Testis (tissue), 3 donors: ENCODE data around the gene TPO. TPM values are rescaled to one million over a fixed set of nuclear protein-coding genes. Genes with fewer than 3 reads are reported as not detected.

Experiments used
- DNase-seq: peaks from one replicate; pipeline ENCODE4 v3.0.0-alpha.2; 2019
- H3K27ac ChIP-seq, 2 donors: fragments of 200-600 bp; sonication (generic); one replicate each; pipeline ENCODE4 v1.5.1; 2019
- H3K27me3 ChIP-seq: fragments of 200-600 bp; sonication (generic); one replicate; pipeline ENCODE4 v1.5.1; 2019
- H3K36me3 ChIP-seq: fragments of 200-600 bp; sonication (generic); one replicate; pipeline ENCODE4 v1.5.1; 2017; ENCODE audit warnings: low read depth; ENCODE audit errors: missing control alignments
- H3K4me1 ChIP-seq: fragments of 200-600 bp; sonication (generic); one replicate; pipeline ENCODE4 v1.5.1; 2019
- H3K4me3 ChIP-seq, 2 donors: fragments of 200-600 bp; sonication (generic); one replicate each; pipeline ENCODE4 v1.5.1; 2017 to 2019
- H3K9me3 ChIP-seq: fragments of 200-600 bp; sonication (generic); one replicate; pipeline ENCODE4 v1.5.1; 2017
- CTCF ChIP-seq, 3 experiments: fragments of 450-650 bp in 2 of 3; fragments of 200-600 bp in 1 of 3; sonication (generic) in 1 of 3; IDR thresholded peaks; one replicate each; pipeline ENCODE4 v1.5.1; 2016 to 2019; ENCODE audit warnings: antibody characterized with exemption in 3 of 3, mild to moderate bottlenecking in 2 of 3, moderate library complexity in 1 of 3
- POLR2A ChIP-seq: fragments of 450-650 bp; IDR thresholded peaks from one replicate; pipeline ENCODE4 v1.6.1; 2017; ENCODE audit warnings: antibody characterized with exemption, mild to moderate bottlenecking, moderate library complexity
- WGBS, 2 donors: methylation state at CpG; one replicate each; pipeline ENCODE4 v1.1.5; 2018; 5-methylcytosine and 5-hydroxymethylcytosine counted together
- intact Hi-C: fragments of 100-400 bp; cut with DNase I; formaldehyde crosslinking; loops from one replicate; pipeline ENCODE4 v1.15.1; 2023; ENCODE audit warnings: low total_unique reads
- polyA plus RNA-seq: library from polyadenylated mRNA; stranded (reverse); fragments of 350-450 nt; fragmentation: Illumina TruSeq; extraction: RNeasy Lipid Tissue Mini Kit (QIAGEN cat#74804); gene quantifications from one replicate; pipeline ENCODE4 v1.2.3, GENCODE V29; 2014; ENCODE audit warnings: low read depth, low replicate concordance; ENCODE audit not compliant: insufficient read depth
- total RNA-seq, 2 donors: library from RNA; depleted of rRNA; stranded (reverse); fragments of >200 nt; gene quantifications; one replicate each; pipeline ENCODE4 v1.2.3, GENCODE V29; 2016

The TPO gene
- total and polyA plus RNA-seq, 3 donors from 2014 or later: 2.9 to 5.6 (median 2.9) TPM

DNA sequence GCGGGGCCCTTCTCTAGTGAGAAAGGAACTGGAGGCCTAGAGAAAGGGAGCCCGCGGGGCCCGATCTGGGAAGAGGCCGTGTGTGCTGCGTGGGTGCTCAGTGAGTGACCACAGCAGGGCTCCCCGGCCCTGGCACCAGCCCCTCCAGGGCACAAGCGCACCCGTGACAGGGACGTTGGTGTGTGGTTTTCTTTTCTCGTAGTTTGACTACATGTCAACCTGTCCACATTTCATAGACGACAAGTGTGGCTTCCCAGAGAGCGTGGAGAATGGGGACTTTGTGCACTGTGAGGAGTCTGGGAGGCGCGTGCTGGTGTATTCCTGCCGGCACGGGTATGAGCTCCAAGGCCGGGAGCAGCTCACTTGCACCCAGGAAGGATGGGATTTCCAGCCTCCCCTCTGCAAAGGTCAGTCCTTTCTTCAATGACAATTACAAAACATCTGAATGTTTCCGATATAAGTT lies 83.1 kb downstream of the TPO start:
- H3K36me3 ChIP-seq: no peaks in the 10 kb centered on the region
- H3K4me3 ChIP-seq: no peak overlapping the region
- no peak overlapping the region for H3K27ac ChIP-seq
- WGBS, 2 donors: 88 to 96% methylated on average over 19 of the region's 19 CpGs
- intact Hi-C loops: no loop called here
- TF ChIP-seq CTCF (IDR thresholded peaks at IDR 0.05) (no peak), POLR2A (no peak)
- DNase-seq: no peak
- H3K4me1 ChIP-seq: no peaks in the 10 kb centered on the region
- H3K27me3 ChIP-seq: no peaks in the 10 kb centered on the region
- no peaks in the 10 kb centered on the region for H3K9me3 ChIP-seq

DNA sequence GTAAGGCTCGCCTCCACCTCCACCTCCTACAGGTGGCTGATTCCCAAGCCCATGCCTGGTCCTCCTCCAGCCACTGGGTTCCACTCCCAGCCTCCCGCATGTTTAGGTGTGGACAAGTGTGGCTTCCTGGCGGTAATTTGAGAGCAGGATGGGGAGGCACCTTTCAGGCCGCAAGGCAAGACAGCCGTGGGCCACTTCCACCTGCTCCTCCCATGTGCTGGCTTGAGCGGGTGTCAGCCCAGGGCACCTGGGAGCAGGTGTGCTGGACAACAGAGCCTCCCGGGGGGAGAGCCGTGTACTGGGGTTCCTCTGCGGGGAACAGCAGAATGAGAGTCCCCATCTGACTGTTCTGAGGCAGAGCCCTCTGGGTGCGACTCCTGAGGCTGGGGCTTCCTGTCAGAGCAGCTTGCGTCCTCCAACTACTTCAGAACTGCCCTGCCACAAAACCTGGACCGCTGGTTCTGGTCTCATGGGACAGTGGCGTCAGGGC lies 83.9 kb downstream of the TPO start:
- Histone ChIP-seq H3K4me3 (no peak overlapping the region), H3K4me1 (no peaks in the 10 kb centered on the region), H3K36me3 (no peaks in the 10 kb centered on the region), H3K9me3 (no peaks in the 10 kb centered on the region), H3K27me3 (no peaks in the 10 kb centered on the region), H3K27ac (no peak overlapping the region)
- intact Hi-C loops: no loop called here
- WGBS, 2 donors: 89 to 92% methylated on average over 5 to 13 of the region's 13 CpGs
- no peak for TF ChIP-seq POLR2A
- no peak for TF ChIP-seq CTCF (IDR thresholded peaks at IDR 0.05)
- no peak for DNase-seq

DNA sequence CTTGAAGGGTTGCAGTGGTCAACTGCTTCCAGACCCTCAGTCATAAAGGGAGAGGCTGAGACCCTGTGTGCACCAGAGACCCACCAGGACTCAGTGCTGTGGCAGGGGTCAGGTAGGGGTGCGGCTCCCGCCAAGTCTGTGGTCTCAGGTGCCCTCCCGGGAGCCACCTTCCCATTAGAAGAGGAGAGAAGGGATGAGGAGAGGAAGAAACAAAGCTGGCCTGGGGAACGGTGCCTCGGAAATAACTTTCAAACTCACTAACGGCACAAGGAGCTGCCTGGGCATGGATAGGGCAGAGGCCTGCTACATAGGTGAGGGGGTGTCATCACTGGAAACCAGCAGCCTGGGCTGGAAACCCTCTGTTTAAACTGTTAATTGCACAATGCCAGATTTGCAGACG lies 84.9 kb downstream of the TPO start:
- H3K4me1 ChIP-seq: no peaks in the 10 kb centered on the region
- H3K27ac ChIP-seq: no peak overlapping the region
- TF ChIP-seq POLR2A (no peak), CTCF (IDR thresholded peaks at IDR 0.05) (no peak)
- H3K36me3 ChIP-seq: no peaks in the 10 kb centered on the region
- no peaks in the 10 kb centered on the region for H3K27me3 ChIP-seq
- no peaks in the 10 kb centered on the region for H3K9me3 ChIP-seq
- intact Hi-C loops: no loop called here
- DNase-seq: no peak
- WGBS, 2 donors: 90 to 92% methylated on average over 7 of the region's 7 CpGs
- H3K4me3 ChIP-seq: no peak overlapping the region

- DNase-seq: no peak
- TF ChIP-seq CTCF (IDR thresholded peaks at IDR 0.05) (no peak), POLR2A (no peak)
- intact Hi-C loops: no loop called here
- no peaks in the 10 kb centered on the region for H3K36me3 ChIP-seq
- H3K9me3 ChIP-seq: no peaks in the 10 kb centered on the region
- 91 to 93% methylated on average over 13 of the region's 13 CpGs for WGBS, 2 donors
- no peaks in the 10 kb centered on the region for H3K27me3 ChIP-seq
- no peak overlapping the region for H3K4me3 ChIP-seq
- no peaks in the 10 kb centered on the region for H3K4me1 ChIP-seq
- H3K27ac ChIP-seq: no peak overlapping the region
Observed at GRCh38 chr2:1499033-1499795, 86.0 kb downstream of the TPO start.
